Prostate gland (tissue), 2 donors: Measurements from ENCODE around the gene SPINT4. TPM values are rescaled to one million over a fixed set of nuclear protein-coding genes. Genes with fewer than 3 reads are reported as not detected.

Source experiments
- DNase-seq: peaks from one replicate; pipeline ENCODE4 v3.0.0-alpha.2; 2019; ENCODE audit warnings: low spot score
- H3K27ac ChIP-seq, 2 donors: fragments of 200-600 bp; sonication (generic); 2 replicates each; pipeline ENCODE4 v1.5.1; 2017 to 2019
- H3K27me3 ChIP-seq: fragments of 200-600 bp; sonication (generic); replicated peaks from 2 replicates; pipeline ENCODE4 v1.5.1; 2019; ENCODE audit not compliant: insufficient read depth
- H3K36me3 ChIP-seq, 2 donors: fragments of 200-600 bp; sonication (generic); 1 replicate in 1 of 2; 2 replicates in 1 of 2; pipeline versions ENCODE4 v1.5.1 to v1.8.1; 2017 to 2019
- H3K4me1 ChIP-seq: fragments of 200-600 bp; sonication (generic); replicated peaks from 2 replicates; pipeline ENCODE4 v1.5.1; 2019
- H3K4me3 ChIP-seq, 2 donors: fragments of 200-600 bp; sonication (generic); 2 replicates each; pipeline ENCODE4 v1.5.1; 2017 to 2019
- H3K9me3 ChIP-seq: fragments of 200-600 bp; sonication (generic); 2 replicates; pipeline ENCODE4 v1.5.1; 2017
- CTCF ChIP-seq, 4 experiments: fragments of 200-600 bp in 2 of 4; fragments of 450-650 bp in 2 of 4; sonication (generic) in 2 of 4; IDR thresholded peaks; 1 replicate in 3 of 4; 2 replicates in 1 of 4; pipeline ENCODE4 v1.5.1; 2016 to 2019; ENCODE audit warnings: antibody characterized with exemption in 4 of 4, mild to moderate bottlenecking in 2 of 4, moderate library complexity in 2 of 4
- POLR2A ChIP-seq: fragments of 450-650 bp; IDR thresholded peaks from one replicate; pipeline ENCODE4 v1.6.1; 2016; ENCODE audit warnings: antibody characterized with exemption, mild to moderate bottlenecking
- POLR2AphosphoS5 ChIP-seq: sonication (generic); formaldehyde crosslinking; IDR thresholded peaks from one replicate; pipeline ENCODE4 v1.6.1; 2017; ENCODE audit warnings: antibody characterized with exemption
- WGBS: methylation state at CpG from one replicate; pipeline ENCODE4 v1.1.5; 2018; 5-methylcytosine and 5-hydroxymethylcytosine counted together
- intact Hi-C: fragments of 100-400 bp; cut with DNase I; formaldehyde crosslinking; loops from one replicate; pipeline ENCODE4 v1.14.2; 2022
- total RNA-seq, 2 donors: library from RNA; depleted of rRNA; stranded (reverse); fragments of >200 nt; gene quantifications; one replicate each; pipeline ENCODE4 v1.1.0, GENCODE V29; 2016

Gene SPINT4
- total RNA-seq, 2 donors from 2014 or later: not detected

GRCh38 chr20:45765307-45765875 is 43.2 kb downstream of the SPINT4 start:
- TF ChIP-seq CTCF (IDR thresholded peaks at IDR 0.05) (no peak), POLR2AphosphoS5 (no peak), POLR2A (no peak)
- Histone ChIP-seq H3K27ac (no peak overlapping the region), H3K9me3 (no peaks in the 10 kb centered on the region), H3K36me3 (no peaks in the 10 kb centered on the region), H3K27me3 (no peaks in the 10 kb centered on the region), H3K4me1 (no peaks in the 10 kb centered on the region), H3K4me3 (no peak overlapping the region)
- DNase-seq: no peak
- intact Hi-C loops: no loop called here
- 44% methylated on average over 4 of the region's 4 CpGs for WGBS

DNA sequence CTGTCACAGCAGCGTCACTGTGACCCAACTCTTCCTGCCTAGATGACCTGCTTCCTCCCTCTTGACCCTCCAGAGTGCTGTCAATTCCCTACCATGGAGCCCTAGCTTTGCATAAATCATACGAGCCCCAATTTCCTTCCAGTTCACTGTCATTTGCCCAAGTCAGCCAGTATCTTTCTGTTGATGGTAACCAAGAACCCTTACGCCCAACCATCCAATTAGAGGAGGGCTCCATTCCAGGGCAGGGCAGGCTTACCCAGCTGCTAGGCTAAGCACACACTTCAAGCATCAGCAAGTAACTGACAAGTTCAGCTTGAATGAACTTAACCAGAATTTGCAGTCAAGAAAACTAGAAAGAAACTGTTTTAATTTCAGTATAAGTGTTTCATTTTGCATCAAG is 43.8 kb downstream of the SPINT4 start:
- Histone ChIP-seq H3K27me3 (no peaks in the 10 kb centered on the region), H3K36me3 (no peaks in the 10 kb centered on the region), H3K4me1 (no peaks in the 10 kb centered on the region), H3K9me3 (no peaks in the 10 kb centered on the region), H3K27ac (no peak overlapping the region), H3K4me3 (no peak overlapping the region)
- no peak for DNase-seq
- intact Hi-C loops: no loop called here
- 64% methylated on average over 3 of the region's 3 CpGs for WGBS
- no peak for TF ChIP-seq POLR2AphosphoS5

GRCh38 chr20:45768479-45768878 is 46.3 kb downstream of the SPINT4 start:
- Histone ChIP-seq H3K9me3 (no peaks in the 10 kb centered on the region), H3K27ac (no peak overlapping the region), H3K4me1 (no peaks in the 10 kb centered on the region), H3K27me3 (no peaks in the 10 kb centered on the region), H3K36me3 (no peaks in the 10 kb centered on the region), H3K4me3 (no peak overlapping the region)
- no peak for TF ChIP-seq POLR2AphosphoS5
- TF ChIP-seq CTCF (IDR thresholded peaks at IDR 0.05): no peak
- no peak for TF ChIP-seq POLR2A
- no peak for DNase-seq
- intact Hi-C loops: loop anchor here (2.0 kb wide), 1 partner anchor 226 kb away; no protein-coding TSS in a partner anchor

DNA sequence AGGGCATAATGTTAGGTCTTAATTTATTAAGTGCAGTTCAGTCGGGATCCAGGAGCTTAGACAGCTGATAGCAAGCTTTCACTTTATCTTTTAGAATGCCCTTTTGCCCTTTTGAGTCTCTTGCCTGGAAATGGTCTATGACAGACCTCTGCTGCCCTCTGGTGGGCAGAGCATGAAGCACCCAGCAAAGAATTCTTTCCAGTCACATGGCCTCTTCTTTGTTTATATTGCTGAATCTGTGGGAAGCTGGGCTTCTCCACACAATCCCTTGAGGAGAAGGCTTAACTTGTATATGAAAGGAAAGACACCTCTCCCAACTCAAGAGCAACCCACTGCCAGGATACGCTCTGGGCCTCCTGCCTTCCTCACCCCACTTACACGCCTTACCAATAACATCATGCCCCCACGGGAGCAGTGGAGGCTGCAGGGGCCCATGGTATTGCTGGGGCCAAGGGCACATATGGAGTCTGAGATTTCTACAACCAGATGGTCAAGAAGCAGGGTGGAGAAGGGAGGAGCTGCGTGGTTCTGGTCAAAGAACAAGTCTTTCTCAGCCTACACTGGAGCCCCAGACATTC is 49.1 kb downstream of the SPINT4 start:
- TF ChIP-seq POLR2AphosphoS5 (peak; percentile 78), POLR2A (no peak), CTCF (IDR thresholded peaks at IDR 0.05) (peak; percentile 94 to 96 (median 95))
- intact Hi-C loops: loop anchor here (5.0 to 10.0 kb wide), 3 partner anchors 336 to 1756 kb away; no protein-coding TSS in a partner anchor
- Histone ChIP-seq H3K36me3 (no peaks in the 10 kb centered on the region), H3K9me3 (no peaks in the 10 kb centered on the region), H3K4me1 (no peaks in the 10 kb centered on the region), H3K27me3 (no peaks in the 10 kb centered on the region), H3K4me3 (no peak overlapping the region), H3K27ac (no peak overlapping the region)
- 45% methylated on average over 5 of the region's 5 CpGs for WGBS
- DNase-seq: peak; percentile 64

DNA sequence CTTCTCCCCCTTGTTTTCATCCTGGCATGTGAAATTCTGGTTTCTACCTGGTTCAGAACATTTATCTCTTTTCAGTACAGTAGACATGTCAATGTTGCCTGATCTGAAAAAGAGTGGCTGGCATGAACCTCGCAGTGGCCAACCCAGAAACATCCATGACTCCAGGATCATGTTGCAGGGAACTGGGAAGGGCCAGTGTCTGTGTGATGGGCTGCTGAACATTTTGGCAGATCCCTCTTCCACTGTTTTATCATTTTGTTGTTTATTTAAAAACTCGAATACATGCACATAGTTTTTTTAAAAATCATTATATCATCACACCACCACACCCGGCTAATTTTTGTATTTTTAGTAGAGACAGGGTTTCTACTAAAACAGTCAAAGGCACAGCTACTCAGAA is 50.5 kb downstream of the SPINT4 start:
- TF ChIP-seq CTCF (IDR thresholded peaks at IDR 0.05): no peak
- TF ChIP-seq POLR2A: no peak
- no peak for TF ChIP-seq POLR2AphosphoS5
- DNase-seq: no peak
- H3K4me1 ChIP-seq: no peaks in the 10 kb centered on the region
- 60% methylated on average over 3 of the region's 3 CpGs for WGBS
- H3K9me3 ChIP-seq: no peaks in the 10 kb centered on the region
- H3K36me3 ChIP-seq: no peaks in the 10 kb centered on the region
- intact Hi-C loops: loop anchor here (5.0 to 10.0 kb wide), 3 partner anchors 338 to 1758 kb away; no protein-coding TSS in a partner anchor
- H3K27ac ChIP-seq: no peak overlapping the region
- no peak overlapping the region for H3K4me3 ChIP-seq
- no peaks in the 10 kb centered on the region for H3K27me3 ChIP-seq
